Body of pancreas (tissue), 4 donors: ENCODE results near the gene STX2.

Experiments used
- POLR2A ChIP-seq, 3 donors: fragments of 450-650 bp; IDR thresholded peaks; one replicate each; pipeline ENCODE4 v1.6.1; 2016; ENCODE audit warnings: antibody characterized with exemption in 3 of 3, mild to moderate bottlenecking in 2 of 3
- TF ChIP-seq, protein P1 (sequence below), 7 experiments: fragments of 450-650 bp in 4 of 7; fragments of 200-600 bp in 3 of 7; sonication (generic) in 3 of 7; IDR thresholded peaks; one replicate each; pipeline ENCODE4 v1.5.1; 2016 to 2019; ENCODE audit warnings: antibody characterized with exemption in 7 of 7

GRCh38 chr12:130765186-130765659 lies 73.8 kb downstream of the STX2 start:
- TF ChIP-seq, protein P1, sequence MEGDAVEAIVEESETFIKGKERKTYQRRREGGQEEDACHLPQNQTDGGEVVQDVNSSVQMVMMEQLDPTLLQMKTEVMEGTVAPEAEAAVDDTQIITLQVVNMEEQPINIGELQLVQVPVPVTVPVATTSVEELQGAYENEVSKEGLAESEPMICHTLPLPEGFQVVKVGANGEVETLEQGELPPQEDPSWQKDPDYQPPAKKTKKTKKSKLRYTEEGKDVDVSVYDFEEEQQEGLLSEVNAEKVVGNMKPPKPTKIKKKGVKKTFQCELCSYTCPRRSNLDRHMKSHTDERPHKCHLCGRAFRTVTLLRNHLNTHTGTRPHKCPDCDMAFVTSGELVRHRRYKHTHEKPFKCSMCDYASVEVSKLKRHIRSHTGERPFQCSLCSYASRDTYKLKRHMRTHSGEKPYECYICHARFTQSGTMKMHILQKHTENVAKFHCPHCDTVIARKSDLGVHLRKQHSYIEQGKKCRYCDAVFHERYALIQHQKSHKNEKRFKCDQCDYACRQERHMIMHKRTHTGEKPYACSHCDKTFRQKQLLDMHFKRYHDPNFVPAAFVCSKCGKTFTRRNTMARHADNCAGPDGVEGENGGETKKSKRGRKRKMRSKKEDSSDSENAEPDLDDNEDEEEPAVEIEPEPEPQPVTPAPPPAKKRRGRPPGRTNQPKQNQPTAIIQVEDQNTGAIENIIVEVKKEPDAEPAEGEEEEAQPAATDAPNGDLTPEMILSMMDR (IDR thresholded peaks at IDR 0.05) = no peak
- TF ChIP-seq POLR2A (IDR thresholded peaks at IDR 0.05) = no peak
